Bronchial epithelial cell (primary cell): ENCODE results near the gene RANBP10. TPM values are rescaled to one million over a fixed set of nuclear protein-coding genes. Genes with fewer than 3 reads are reported as not detected.

Source experiments
- DNase-seq: peaks from one replicate; pipeline ENCODE4 v3.0.0-alpha.2; 2010; ENCODE audit warnings: low read depth
- FAIRE-seq: peaks from 2 replicates; lab custom pipeline; 2011; peaks lifted over from hg19 to GRCh38; lab: Jason Lieb, UNC
- H3K27me3 ChIP-seq: 2 replicates; pipeline ENCODE4 v1.5.1; 2011; ENCODE audit warnings: low read length; ENCODE audit not compliant: control insufficient read depth, insufficient read depth
- H3K36me3 ChIP-seq: 2 replicates; pipeline ENCODE4 v1.5.1; 2011; ENCODE audit warnings: low read length; ENCODE audit not compliant: control insufficient read depth, insufficient read depth
- H3K4me3 ChIP-seq: 2 replicates; pipeline ENCODE4 v1.5.1; 2011; ENCODE audit warnings: mild to moderate bottlenecking, low read depth, low read length, control low read depth
- CTCF ChIP-seq: IDR thresholded peaks from 2 replicates; pipeline ENCODE4 v1.5.1; 2011; ENCODE audit warnings: mild to moderate bottlenecking, moderate library complexity, low read length, control low read depth, inconsistent platforms; ENCODE audit not compliant: insufficient read depth, severe bottlenecking
- total RNA-seq: library from RNA; depleted of rRNA; stranded (reverse); fragments of >200 nt; gene quantifications from 2 replicates; pipeline ENCODE4 v1.2.1, GENCODE V29; 2014

Gene RANBP10
- total RNA-seq, 1 donor from 2014 or later, result 2.6 TPM

GRCh38 chr16:67729636-67730248, 76.6 kb downstream of the RANBP10 start:
- DNase-seq, result no peak
- H3K27me3 ChIP-seq, result no peaks in the 10 kb centered on the region
- TF ChIP-seq CTCF, result no peak
- no peak for FAIRE-seq
- H3K4me3 ChIP-seq, result no peak overlapping the region
- H3K36me3 ChIP-seq, result peaks cover 20% of the 10 kb centered on the region

- Histone ChIP-seq H3K36me3 (peaks cover 20% of the 10 kb centered on the region), H3K27me3 (no peaks in the 10 kb centered on the region), H3K4me3 (no peak overlapping the region)
- TF ChIP-seq CTCF, result no peak
- no peak for FAIRE-seq
- no peak for DNase-seq
Observed at GRCh38 chr16:67727521-67728485, 78.6 kb downstream of the RANBP10 start.

- no peak for TF ChIP-seq CTCF
- no peak for FAIRE-seq
- DNase-seq, result no peak
- Histone ChIP-seq H3K4me3 (no peak overlapping the region), H3K27me3 (no peaks in the 10 kb centered on the region), H3K36me3 (peaks cover 20% of the 10 kb centered on the region)
Observed at GRCh38 chr16:67726106-67727034, 80.0 kb downstream of the RANBP10 start.

GRCh38 chr16:67723911-67724305, 82.5 kb downstream of the RANBP10 start:
- no peak overlapping the region for H3K4me3 ChIP-seq
- no peaks in the 10 kb centered on the region for H3K27me3 ChIP-seq
- no peak for DNase-seq
- H3K36me3 ChIP-seq, result peaks cover 13% of the 10 kb centered on the region
- no peak for FAIRE-seq
- TF ChIP-seq CTCF, result no peak

- H3K27me3 ChIP-seq, result no peaks in the 10 kb centered on the region
- no peak for FAIRE-seq
- H3K36me3 ChIP-seq, result peaks cover 9% of the 10 kb centered on the region
- peak; percentile 2 for TF ChIP-seq CTCF
- DNase-seq, result peak; percentile 83
- H3K4me3 ChIP-seq, result no peak overlapping the region
Observed at GRCh38 chr16:67723151-67723910, 83.0 kb downstream of the RANBP10 start.
